ENCODE measurements around the gene MSL3B.

- TF ChIP-seq CTCF (IDR thresholded peaks at IDR 0.05) (no peak), POLR2A (IDR thresholded peaks at IDR 0.05) (no peak)
Observed at GRCh38 chr2:233840520-233840919, 27.7 kb downstream of the MSL3B start.

All from Peyer's patch (tissue), 4 donors.